Hepatocyte (in vitro differentiated cells): ENCODE measurements around the gene AP3B2. TPM values are rescaled to one million over a fixed set of nuclear protein-coding genes. Genes with fewer than 3 reads are reported as not detected.

Experiments used
- DNase-seq: peaks from one replicate; pipeline ENCODE4 v3.0.0-alpha.2; 2016; ENCODE audit warnings: low spot score
- H2AFZ ChIP-seq: fragments of 200-600 bp; sonication (generic); 2 replicates; pipeline ENCODE4 v1.6.0; 2016; ENCODE audit warnings: antibody characterized with exemption, mild to moderate bottlenecking
- H3K27ac ChIP-seq: fragments of 200-600 bp; sonication (generic); 2 replicates; pipeline ENCODE4 v1.5.1; 2016; ENCODE audit warnings: mild to moderate bottlenecking
- H3K27me3 ChIP-seq: fragments of 200-600 bp; sonication (generic); 2 replicates; pipeline ENCODE4 v1.6.1; 2016
- H3K36me3 ChIP-seq: fragments of 200-600 bp; sonication (generic); replicated peaks from 2 replicates; pipeline ENCODE4 v1.5.1; 2016; ENCODE audit warnings: low read depth; ENCODE audit not compliant: insufficient read depth
- H3K4me1 ChIP-seq: fragments of 200-600 bp; sonication (generic); 2 replicates; pipeline ENCODE4 v1.5.1; 2016; ENCODE audit warnings: mild to moderate bottlenecking, moderate library complexity; ENCODE audit not compliant: insufficient read depth
- H3K4me2 ChIP-seq: fragments of 200-600 bp; sonication (generic); 2 replicates; pipeline ENCODE4 v1.6.0; 2016
- H3K4me3 ChIP-seq: fragments of 200-600 bp; sonication (generic); 2 replicates; pipeline ENCODE4 v1.5.1; 2016; ENCODE audit warnings: mild to moderate bottlenecking
- H3K79me2 ChIP-seq: fragments of 200-600 bp; sonication (generic); 2 replicates; pipeline ENCODE4 v1.6.0; 2017; ENCODE audit warnings: mild to moderate bottlenecking
- H3K9me2 ChIP-seq: fragments of 200-600 bp; sonication (generic); replicated peaks from 2 replicates; pipeline ENCODE4 v1.6.0; 2017; ENCODE audit warnings: mild to moderate bottlenecking; ENCODE audit not compliant: insufficient read depth
- H3K9me3 ChIP-seq: fragments of 200-600 bp; sonication (generic); 2 replicates; pipeline ENCODE4 v1.5.1; 2016; ENCODE audit warnings: low read depth, mild to moderate bottlenecking
- H4K20me1 ChIP-seq: fragments of 200-600 bp; sonication (generic); 2 replicates; pipeline ENCODE4 v1.6.0; 2016; ENCODE audit warnings: mild to moderate bottlenecking; ENCODE audit not compliant: insufficient read depth, poor library complexity, severe bottlenecking
- EZH2 ChIP-seq: fragments of 200-600 bp; sonication (generic); IDR thresholded peaks from 2 replicates; pipeline ENCODE4 v1.6.1; 2016; ENCODE audit warnings: antibody characterized with exemption, mild to moderate bottlenecking, borderline replicate concordance
- EZH2phosphoT487 ChIP-seq: fragments of 200-600 bp; sonication (generic); IDR thresholded peaks from one replicate; pipeline ENCODE4 v1.6.1; 2018; ENCODE audit warnings: antibody characterized with exemption, mild to moderate bottlenecking, low read depth, moderate library complexity; ENCODE audit not compliant: unreplicated experiment, severe bottlenecking
- WGBS: methylation state at CpG from one replicate; pipeline ENCODE4 v1.1.6; 2016; ENCODE audit warnings: low lambda C conversion rate; ENCODE audit errors: missing lambda C conversion rate; 5-methylcytosine and 5-hydroxymethylcytosine counted together
- polyA plus RNA-seq: library from polyadenylated mRNA; unstranded; fragments of >200 nt; fragmentation: Nextera tagmentation; extraction: Ambion mirVana; gene quantifications from 2 replicates; pipeline ENCODE4 v1.2.1, GENCODE V29; 2016
- total RNA-seq: library from RNA; depleted of rRNA; stranded (reverse); fragments of >200 nt; gene quantifications from 2 replicates; pipeline ENCODE4 v1.2.3, GENCODE V29; 2014
- TF ChIP-seq, protein P1 (sequence below): fragments of 200-600 bp; sonication (generic); IDR thresholded peaks from 2 replicates; pipeline ENCODE4 v1.5.1; 2016; ENCODE audit warnings: antibody characterized with exemption, mild to moderate bottlenecking; ENCODE audit not compliant: poor library complexity

Gene AP3B2
- total and polyA plus RNA-seq, 2 experiments from 2014 or later, result 2.3 to 2.9 TPM

DNA sequence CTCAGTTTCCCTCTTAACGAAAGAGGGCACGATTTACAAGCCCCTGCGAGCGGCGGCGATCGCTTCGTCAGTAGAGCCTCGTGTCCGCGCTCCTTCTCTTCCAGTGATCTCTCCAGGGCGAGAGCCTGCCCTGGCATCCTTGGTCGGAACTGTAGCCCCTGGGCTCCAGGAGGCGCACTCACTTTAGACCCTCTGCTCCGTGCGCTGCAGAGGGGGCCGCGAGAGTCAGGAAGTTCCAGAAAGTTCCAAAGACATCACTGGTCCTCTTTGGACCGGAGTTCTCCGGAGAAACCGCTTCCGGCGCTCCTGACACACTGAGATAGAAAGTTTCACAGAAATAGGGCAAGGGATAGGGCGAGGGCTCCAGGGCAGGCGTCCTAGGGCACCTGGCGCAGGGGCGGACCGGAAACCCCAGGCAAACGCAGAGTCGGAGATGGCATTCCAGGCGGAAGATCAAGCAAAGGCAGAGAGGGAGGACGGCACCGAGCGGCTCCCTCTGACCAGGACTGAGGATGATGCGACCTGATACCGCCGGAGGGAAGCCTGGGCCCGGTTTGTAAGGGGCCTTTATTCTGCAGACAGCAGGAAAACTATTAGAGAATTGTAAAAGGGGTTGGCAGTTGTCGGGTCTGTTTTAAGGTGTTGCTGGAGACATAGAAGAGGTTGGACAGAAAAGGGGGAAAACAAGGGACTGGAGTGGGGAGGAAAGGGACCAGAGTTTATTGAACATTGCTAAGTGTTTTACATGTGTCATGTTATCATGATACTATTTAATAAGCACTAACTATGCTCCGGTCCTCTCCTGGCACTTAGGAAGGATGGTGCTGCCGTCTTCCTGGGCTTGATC, 61.2 kb downstream of the AP3B2 start:
- WGBS, result 15% methylated on average over 40 of the region's 41 CpGs
- Histone ChIP-seq H3K36me3 (no peaks in the 10 kb centered on the region), H3K4me1 (peaks cover 5% of the 10 kb centered on the region), H3K27ac (no peak overlapping the region), H4K20me1 (no peaks in the 10 kb centered on the region), H3K4me2 (peak overlapping the region; percentile 94), H3K27me3 (peaks cover 82% of the 10 kb centered on the region), H3K79me2 (no peaks in the 10 kb centered on the region), H3K9me2 (no peaks in the 10 kb centered on the region), H3K9me3 (no peaks in the 10 kb centered on the region), H2AFZ (peak overlapping the region; percentile 81), H3K4me3 (no peak overlapping the region)
- no peak for DNase-seq
- peak; percentile 61 for TF ChIP-seq EZH2
- TF ChIP-seq, protein P1, sequence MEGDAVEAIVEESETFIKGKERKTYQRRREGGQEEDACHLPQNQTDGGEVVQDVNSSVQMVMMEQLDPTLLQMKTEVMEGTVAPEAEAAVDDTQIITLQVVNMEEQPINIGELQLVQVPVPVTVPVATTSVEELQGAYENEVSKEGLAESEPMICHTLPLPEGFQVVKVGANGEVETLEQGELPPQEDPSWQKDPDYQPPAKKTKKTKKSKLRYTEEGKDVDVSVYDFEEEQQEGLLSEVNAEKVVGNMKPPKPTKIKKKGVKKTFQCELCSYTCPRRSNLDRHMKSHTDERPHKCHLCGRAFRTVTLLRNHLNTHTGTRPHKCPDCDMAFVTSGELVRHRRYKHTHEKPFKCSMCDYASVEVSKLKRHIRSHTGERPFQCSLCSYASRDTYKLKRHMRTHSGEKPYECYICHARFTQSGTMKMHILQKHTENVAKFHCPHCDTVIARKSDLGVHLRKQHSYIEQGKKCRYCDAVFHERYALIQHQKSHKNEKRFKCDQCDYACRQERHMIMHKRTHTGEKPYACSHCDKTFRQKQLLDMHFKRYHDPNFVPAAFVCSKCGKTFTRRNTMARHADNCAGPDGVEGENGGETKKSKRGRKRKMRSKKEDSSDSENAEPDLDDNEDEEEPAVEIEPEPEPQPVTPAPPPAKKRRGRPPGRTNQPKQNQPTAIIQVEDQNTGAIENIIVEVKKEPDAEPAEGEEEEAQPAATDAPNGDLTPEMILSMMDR, result no peak
- TF ChIP-seq EZH2phosphoT487, result peak; percentile 48

DNA sequence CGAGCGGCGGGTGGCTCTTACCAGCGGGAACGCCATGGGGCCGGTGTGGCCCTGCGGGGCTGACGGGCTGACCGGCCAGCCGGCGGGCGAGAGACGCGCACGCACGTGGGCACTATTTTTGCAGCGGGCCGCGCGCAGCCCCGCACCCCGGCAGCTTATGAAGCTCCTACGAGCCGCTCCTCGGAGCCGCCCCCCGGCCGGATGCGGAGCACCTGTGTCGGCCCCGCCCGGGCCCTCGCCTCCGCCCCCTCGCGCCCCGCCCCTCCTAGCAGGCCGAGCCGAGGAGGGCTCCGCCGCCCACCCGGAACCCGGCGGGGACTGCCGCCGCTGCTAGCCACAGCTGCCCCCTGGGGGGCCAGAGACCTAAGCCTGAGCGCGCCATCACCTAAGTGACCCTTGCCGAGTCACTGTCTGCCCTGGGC, 61.8 kb downstream of the AP3B2 start:
- Histone ChIP-seq H3K9me2 (no peaks in the 10 kb centered on the region), H3K79me2 (no peaks in the 10 kb centered on the region), H3K9me3 (no peaks in the 10 kb centered on the region), H3K4me1 (peaks cover 5% of the 10 kb centered on the region), H2AFZ (peak overlapping the region; percentile 81), H3K27ac (no peak overlapping the region), H4K20me1 (no peaks in the 10 kb centered on the region), H3K4me2 (peak overlapping the region; percentile 94), H3K27me3 (peaks cover 84% of the 10 kb centered on the region), H3K4me3 (peak overlapping the region; percentile 45), H3K36me3 (no peaks in the 10 kb centered on the region)
- DNase-seq, result no peak
- TF ChIP-seq EZH2phosphoT487 (no peak), EZH2 (peak; percentile 78)
- WGBS, result 0% methylated on average over 12 of the region's 49 CpGs

DNA sequence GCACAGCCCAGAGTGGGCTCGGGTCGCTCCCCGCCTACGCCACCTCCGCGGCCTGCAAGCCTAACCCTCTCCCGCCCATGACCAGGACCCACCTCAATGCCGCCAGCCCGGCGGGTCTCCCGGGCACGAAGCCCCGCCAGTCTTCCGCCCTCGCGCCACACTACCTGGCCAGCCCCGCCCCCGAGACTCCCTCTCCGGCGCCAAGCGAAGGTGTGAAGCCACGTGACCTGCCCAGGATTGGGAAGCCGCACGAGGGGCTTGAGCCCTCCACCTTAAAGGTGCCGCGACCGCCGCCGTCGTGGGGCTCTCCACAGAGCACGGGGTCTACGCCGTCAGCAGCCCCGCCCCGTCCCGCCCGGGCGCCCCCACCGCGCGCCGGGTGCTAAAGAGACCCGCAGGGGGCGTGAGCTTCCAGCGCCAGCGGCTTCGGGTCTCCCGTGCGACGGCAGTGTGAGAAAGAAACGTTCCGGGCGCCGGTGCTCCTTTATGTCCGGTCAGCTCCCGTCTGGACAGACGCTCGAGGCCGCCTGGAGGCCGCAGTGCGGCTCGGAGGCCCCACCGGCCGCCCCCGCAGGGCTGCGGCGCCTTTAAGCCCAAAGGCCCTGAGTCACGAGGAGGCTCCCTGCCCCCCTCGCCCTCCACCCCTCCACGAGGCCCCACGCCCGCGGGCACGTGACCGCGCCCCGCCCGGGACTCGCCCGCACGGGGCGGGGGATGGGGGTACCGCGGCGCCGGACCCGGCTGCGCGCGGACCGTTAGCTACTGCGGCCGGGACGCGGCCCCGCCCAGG, 62.4 kb downstream of the AP3B2 start, which contains the start of gene CPEB1:
Gene CPEB1, minus strand, starts transcription at position 319 of the 790 bp plus-strand sequence. CDS start 18,904 bp downstream, outside the sequence.
- H3K4me2 ChIP-seq, result peak within 1 kb of the TSS; percentile 94
- H3K79me2 ChIP-seq, result no peaks in the 10 kb centered on the region
- no peak within 1 kb of the TSS for H3K27ac ChIP-seq
- peak; percentile 68 for DNase-seq
- H3K36me3 ChIP-seq, result no peaks in the 10 kb centered on the region
- H3K9me3 ChIP-seq, result no peaks in the 10 kb centered on the region
- H3K4me1 ChIP-seq, result peaks cover 5% of the 10 kb centered on the region
- H2AFZ ChIP-seq, result peak within 1 kb of the TSS; percentile 81
- 13% methylated on average over 40 of the region's 96 CpGs for WGBS
- no peaks in the 10 kb centered on the region for H3K9me2 ChIP-seq
- peaks cover 85% of the 10 kb centered on the region for H3K27me3 ChIP-seq
- no peaks in the 10 kb centered on the region for H4K20me1 ChIP-seq
- no peak for TF ChIP-seq EZH2phosphoT487
- TF ChIP-seq EZH2, result no peak
- TF ChIP-seq, protein P1, result peak; percentile 11
- peak within 1 kb of the TSS; percentile 45 for H3K4me3 ChIP-seq
